ENCODE measurements around the gene PHPT1. TPM values are rescaled to one million over a fixed set of nuclear protein-coding genes. Genes with fewer than 3 reads are reported as not detected.

The PHPT1 gene
- total RNA-seq, 1 experiment from 2014 or later: 161 TPM

- no peak overlapping the region for H3K27ac ChIP-seq (ENCODE audit: insufficient read length, low read depth, low read length)
- no peaks in the 10 kb centered on the region; the same call in 1 of the 2 replicates for H3K79me2 ChIP-seq (ENCODE audit: insufficient read depth, low read length)
- H4K91ac ChIP-seq (ENCODE audit: insufficient read length, low read depth, low read length): no peak overlapping the region
- no peak overlapping the region for H2BK15ac ChIP-seq (ENCODE audit: low read depth, low read length)
- H4K8ac ChIP-seq (replicated peaks; ENCODE audit: insufficient read length, low read depth, low read length): no peak overlapping the region
- H3K79me1 ChIP-seq (ENCODE audit: insufficient read depth, low read depth, low read length, poor library complexity, severe bottlenecking): no peaks in the 10 kb centered on the region
- no peak overlapping the region for H3K56ac ChIP-seq (ENCODE audit: insufficient read length, low read depth, low read length)
- no peak overlapping the region for H3T11ph ChIP-seq (ENCODE audit: low read length)
- H2BK5ac ChIP-seq (ENCODE audit: insufficient read length, low read length): no peak overlapping the region
- no CpG with 5 or more reads among the region's 22 CpGs for WGBS (ENCODE audit: extremely low coverage, insufficient read length, low lambda C conversion rate)
- TF ChIP-seq, protein P1, sequence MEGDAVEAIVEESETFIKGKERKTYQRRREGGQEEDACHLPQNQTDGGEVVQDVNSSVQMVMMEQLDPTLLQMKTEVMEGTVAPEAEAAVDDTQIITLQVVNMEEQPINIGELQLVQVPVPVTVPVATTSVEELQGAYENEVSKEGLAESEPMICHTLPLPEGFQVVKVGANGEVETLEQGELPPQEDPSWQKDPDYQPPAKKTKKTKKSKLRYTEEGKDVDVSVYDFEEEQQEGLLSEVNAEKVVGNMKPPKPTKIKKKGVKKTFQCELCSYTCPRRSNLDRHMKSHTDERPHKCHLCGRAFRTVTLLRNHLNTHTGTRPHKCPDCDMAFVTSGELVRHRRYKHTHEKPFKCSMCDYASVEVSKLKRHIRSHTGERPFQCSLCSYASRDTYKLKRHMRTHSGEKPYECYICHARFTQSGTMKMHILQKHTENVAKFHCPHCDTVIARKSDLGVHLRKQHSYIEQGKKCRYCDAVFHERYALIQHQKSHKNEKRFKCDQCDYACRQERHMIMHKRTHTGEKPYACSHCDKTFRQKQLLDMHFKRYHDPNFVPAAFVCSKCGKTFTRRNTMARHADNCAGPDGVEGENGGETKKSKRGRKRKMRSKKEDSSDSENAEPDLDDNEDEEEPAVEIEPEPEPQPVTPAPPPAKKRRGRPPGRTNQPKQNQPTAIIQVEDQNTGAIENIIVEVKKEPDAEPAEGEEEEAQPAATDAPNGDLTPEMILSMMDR (conservative IDR thresholded peaks at IDR 0.05): no peak
- DNase-seq: no peak
- H3K14ac ChIP-seq (ENCODE audit: insufficient read depth, low read length): no peak overlapping the region
- peaks cover 21% of the 10 kb centered on the region for H3K23me2 ChIP-seq (ENCODE audit: insufficient read length, low read depth, low read length, poor library complexity, severe bottlenecking)
- H3K4me1 ChIP-seq (ENCODE audit: insufficient read depth, low read length): no peaks in the 10 kb centered on the region; the same call in 1 of the 2 replicates
- H2BK12ac ChIP-seq (ENCODE audit: insufficient read length, low read depth, low read length): no peak overlapping the region
- H3K9me3 ChIP-seq (ENCODE audit: control insufficient read depth, low read depth, low read length): no peaks in the 10 kb centered on the region
- H3K4ac ChIP-seq (ENCODE audit: low read depth, low read length): no peak overlapping the region
- no peak overlapping the region for H2BK20ac ChIP-seq (ENCODE audit: low read depth, low read length, poor library complexity, severe bottlenecking)
- H3K18ac ChIP-seq (ENCODE audit: insufficient read length, low read depth, low read length): no peak overlapping the region
- H3K4me1 Mint-ChIP-seq: peaks cover 10 to 22% of the 10 kb centered on the region in 2 experiments
- no peak overlapping the region for H3K9ac ChIP-seq (ENCODE audit: extremely low read depth, insufficient read length, low read length)
- no peaks in the 10 kb centered on the region; the same call in 1 of the 2 replicates for H3K27me3 ChIP-seq (ENCODE audit: insufficient read depth, low read length)
- no peak overlapping the region for H3K4me2 ChIP-seq (ENCODE audit: insufficient read depth, insufficient read length, low read length)
- peaks cover 27% of the 10 kb centered on the region for H3K27me3 Mint-ChIP-seq (ENCODE audit: low read depth)
- peak overlapping the region in 1 of 3 experiments; percentile 34; a peak in 1 of 7 replicates for H3K27ac Mint-ChIP-seq
- no peak overlapping the region for H2BK120ac ChIP-seq (ENCODE audit: low read depth, low read length, poor library complexity, severe bottlenecking)
- H3K4me3 Mint-ChIP-seq: peak overlapping the region in 1 of 2 experiments; percentile 25; a peak in 2 of 5 replicates
- H2AFZ ChIP-seq (ENCODE audit: low read length): no peak overlapping the region
- no peak overlapping the region for H2AK5ac ChIP-seq (ENCODE audit: insufficient read length, low read length)
- H3K36me3 Mint-ChIP-seq (ENCODE audit: insufficient read depth in 1 of 3, low read depth in 3 of 3): peaks cover 9 to 22% (median 15%) of the 10 kb centered on the region in 3 experiments; a peak in 6 of 7 replicates
- no peaks in the 10 kb centered on the region for H3K9me3 Mint-ChIP-seq
- H3K23ac ChIP-seq (ENCODE audit: insufficient read length, low read depth, low read length): no peak overlapping the region
- H4K20me1 ChIP-seq (ENCODE audit: control insufficient read depth, insufficient read depth, insufficient read length): peaks cover 4% of the 10 kb centered on the region
- no peak overlapping the region for H4K5ac ChIP-seq (ENCODE audit: insufficient read length, low read depth, low read length)
These were observed 45.4 kb upstream of the PHPT1 start for GRCh38 chr9:136803551-136804508.
